ENCODE measurements around the gene MAGEA3.

DNA sequence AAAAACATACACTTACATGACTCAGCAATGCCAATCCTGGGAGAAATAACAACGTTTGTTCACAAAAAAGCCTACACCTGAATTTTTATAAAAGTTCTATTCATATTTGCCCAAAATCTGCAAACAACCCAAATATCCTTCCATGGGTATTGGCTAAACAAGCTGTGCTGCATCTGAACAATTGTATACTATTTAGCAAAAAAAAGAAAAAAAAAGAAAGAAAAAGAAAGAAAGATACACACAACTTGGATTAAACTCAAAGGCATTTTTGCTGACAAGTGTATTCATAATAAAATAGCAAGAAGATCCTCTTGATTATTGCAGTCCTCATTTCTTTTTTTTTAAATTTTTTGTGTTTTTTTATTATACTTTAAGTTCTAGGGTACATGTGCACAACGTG is 24.5 kb upstream of the MAGEA3 start:
- TF ChIP-seq CTCF (IDR thresholded peaks at IDR 0.05 in 4 of 5, conservative IDR thresholded peaks at IDR 0.05 in 1 of 5) (no peak), POLR2A (IDR thresholded peaks at IDR 0.05) (no peak)
